A549 treated with Hydrocortisone at 1 μM for 4 hours (cell line): Measurements from ENCODE around the gene MAP3K6. TPM values are rescaled to one million over a fixed set of nuclear protein-coding genes. Genes with fewer than 3 reads are reported as not detected.

Experiments used
- total RNA-seq: library from RNA; stranded (reverse); fragments of 200-300 nt; extraction: Qiagen RNA extraction; gene quantifications from 5 replicates; pipeline ENCODE4 v1.2.3, GENCODE V29; 2022

Gene MAP3K6, protein sequence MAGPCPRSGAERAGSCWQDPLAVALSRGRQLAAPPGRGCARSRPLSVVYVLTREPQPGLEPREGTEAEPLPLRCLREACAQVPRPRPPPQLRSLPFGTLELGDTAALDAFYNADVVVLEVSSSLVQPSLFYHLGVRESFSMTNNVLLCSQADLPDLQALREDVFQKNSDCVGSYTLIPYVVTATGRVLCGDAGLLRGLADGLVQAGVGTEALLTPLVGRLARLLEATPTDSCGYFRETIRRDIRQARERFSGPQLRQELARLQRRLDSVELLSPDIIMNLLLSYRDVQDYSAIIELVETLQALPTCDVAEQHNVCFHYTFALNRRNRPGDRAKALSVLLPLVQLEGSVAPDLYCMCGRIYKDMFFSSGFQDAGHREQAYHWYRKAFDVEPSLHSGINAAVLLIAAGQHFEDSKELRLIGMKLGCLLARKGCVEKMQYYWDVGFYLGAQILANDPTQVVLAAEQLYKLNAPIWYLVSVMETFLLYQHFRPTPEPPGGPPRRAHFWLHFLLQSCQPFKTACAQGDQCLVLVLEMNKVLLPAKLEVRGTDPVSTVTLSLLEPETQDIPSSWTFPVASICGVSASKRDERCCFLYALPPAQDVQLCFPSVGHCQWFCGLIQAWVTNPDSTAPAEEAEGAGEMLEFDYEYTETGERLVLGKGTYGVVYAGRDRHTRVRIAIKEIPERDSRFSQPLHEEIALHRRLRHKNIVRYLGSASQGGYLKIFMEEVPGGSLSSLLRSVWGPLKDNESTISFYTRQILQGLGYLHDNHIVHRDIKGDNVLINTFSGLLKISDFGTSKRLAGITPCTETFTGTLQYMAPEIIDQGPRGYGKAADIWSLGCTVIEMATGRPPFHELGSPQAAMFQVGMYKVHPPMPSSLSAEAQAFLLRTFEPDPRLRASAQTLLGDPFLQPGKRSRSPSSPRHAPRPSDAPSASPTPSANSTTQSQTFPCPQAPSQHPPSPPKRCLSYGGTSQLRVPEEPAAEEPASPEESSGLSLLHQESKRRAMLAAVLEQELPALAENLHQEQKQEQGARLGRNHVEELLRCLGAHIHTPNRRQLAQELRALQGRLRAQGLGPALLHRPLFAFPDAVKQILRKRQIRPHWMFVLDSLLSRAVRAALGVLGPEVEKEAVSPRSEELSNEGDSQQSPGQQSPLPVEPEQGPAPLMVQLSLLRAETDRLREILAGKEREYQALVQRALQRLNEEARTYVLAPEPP (N-terminal part only)
- 12.7 to 19.2 TPM (median 16.2 TPM) in 5 replicates for total RNA-seq

GRCh38 chr1:27366411-27367159 is at the start of gene MAP3K6:
MAP3K6 (minus strand) TSS chr1:27366961; CDS start chr1:27366597, 364 bp downstream.

DNA sequence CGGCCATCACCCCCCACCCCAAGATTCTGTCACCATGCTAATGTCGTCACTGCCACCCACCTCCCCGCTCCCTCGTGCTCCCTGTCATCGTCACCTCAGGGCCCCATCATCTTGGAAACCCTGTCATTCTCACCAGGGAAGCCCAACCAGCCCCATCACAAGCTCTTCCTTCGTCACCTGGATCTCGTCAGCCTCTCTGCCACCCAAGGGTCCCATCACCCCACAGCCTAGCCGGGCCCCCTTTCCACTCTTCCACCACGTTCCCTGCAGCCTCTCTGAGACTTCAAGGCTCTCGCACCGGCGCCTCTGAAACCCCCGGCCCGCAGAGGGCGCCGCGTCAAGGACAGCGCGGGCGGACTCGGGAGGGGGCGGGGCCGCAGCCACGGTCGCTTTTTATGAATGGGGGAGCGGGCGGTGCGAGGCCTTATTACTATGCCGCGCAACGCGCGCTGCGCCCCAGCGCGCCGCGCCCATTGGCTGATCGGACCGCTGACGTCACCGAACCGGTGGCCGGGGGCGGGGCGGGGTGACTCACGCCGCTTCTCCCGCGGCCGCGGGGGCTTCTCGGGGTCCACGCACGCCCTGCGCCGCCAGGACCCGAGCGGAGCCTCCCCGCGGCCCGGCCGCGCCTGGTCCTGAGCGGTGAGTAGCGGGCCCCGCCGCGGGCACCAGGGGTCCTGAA is 25.5 kb upstream of the MAP3K6 start, which contains the start of gene GPR3:
Gene GPR3, plus strand, starts transcription at position 527 of the 682 bp plus-strand sequence. CDS start 1,177 bp downstream, outside the sequence.

GRCh38 chr1:27383039-27383605 is 16.4 kb upstream of the MAP3K6 start, which contains the start of gene CD164L2:
CD164L2 (minus strand) TSS chr1:27383333; CDS start chr1:27383239, 94 bp downstream.

DNA sequence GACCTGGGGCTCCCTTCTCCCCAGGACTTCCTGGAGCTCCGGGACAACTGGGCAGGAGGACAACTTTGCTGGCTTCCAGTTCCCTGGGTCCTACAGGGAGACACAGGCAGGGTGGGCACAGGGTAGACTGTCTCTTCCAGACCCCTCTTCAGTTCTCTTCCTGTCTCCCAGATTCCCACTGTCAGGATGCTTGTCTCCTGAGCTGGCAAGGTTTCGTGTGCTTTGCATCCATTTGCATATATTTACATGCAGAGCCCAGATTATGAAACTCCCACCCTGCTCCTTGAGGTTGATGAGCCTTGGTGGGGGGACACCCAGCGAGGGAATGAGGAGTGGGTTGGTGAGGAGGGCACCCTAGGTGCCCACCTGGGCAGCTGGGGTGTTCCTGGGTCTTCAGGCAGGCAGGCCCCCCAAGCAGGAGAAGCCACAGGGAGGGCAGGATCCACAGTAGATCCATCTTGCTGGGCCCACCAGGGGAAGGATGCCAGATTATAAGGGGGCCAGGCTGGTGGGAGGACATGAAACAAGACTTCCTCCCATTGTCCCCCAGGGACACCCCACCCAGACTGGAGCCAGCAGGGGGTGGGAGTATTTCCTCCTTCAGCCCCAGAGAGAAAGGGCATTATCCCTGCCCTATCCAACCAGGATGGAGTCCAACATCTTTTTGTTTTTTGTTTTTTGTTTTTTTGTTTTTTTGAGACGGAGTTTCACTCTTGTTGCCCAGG is 7.8 kb upstream of the MAP3K6 start, which contains the start of gene FCN3:
Gene FCN3, minus strand, starts transcription at position 463 of the 725 bp plus-strand sequence. Its CDS starts 6 bp downstream, at position 457.

DNA sequence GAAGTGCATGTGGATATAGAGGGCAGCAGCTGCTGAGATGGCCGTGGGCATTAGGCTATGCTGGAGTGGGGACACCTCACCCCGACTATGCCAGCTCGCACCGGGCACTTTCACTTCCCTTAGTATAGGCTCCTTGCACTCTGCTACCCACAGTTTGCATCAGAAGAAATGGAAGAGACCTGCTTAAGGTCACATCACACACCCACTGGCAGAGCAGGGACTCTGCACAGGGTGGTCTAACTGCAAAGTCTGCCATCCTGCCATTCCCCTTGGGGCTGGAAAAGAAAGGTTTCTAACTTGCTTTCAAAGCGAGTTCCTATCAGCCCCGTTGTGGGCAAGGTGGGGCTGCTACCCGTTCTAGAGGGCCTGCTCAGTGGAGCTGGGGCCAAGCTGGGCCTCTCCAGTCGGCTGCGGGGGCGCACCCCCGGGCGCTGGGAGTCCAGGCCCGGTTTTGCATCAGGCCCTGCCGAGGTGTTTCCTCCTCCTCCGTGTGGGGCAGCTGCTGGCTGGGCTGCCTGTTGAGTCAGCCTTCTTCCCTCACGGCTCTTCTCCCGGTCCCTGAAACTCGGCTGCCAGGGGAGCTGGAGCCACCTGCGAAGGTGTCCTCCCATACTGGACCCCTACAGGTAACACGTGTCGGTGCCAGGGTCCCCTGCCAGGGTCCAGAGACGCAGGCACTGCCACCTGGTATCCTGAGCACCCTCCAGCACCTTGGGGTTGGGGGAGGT is 25.1 kb downstream of the MAP3K6 start, which contains the start of gene SYTL1:
Gene SYTL1, plus strand, starts transcription at position 498 of the 728 bp plus-strand sequence. CDS start 3,313 bp downstream, outside the sequence.

DNA sequence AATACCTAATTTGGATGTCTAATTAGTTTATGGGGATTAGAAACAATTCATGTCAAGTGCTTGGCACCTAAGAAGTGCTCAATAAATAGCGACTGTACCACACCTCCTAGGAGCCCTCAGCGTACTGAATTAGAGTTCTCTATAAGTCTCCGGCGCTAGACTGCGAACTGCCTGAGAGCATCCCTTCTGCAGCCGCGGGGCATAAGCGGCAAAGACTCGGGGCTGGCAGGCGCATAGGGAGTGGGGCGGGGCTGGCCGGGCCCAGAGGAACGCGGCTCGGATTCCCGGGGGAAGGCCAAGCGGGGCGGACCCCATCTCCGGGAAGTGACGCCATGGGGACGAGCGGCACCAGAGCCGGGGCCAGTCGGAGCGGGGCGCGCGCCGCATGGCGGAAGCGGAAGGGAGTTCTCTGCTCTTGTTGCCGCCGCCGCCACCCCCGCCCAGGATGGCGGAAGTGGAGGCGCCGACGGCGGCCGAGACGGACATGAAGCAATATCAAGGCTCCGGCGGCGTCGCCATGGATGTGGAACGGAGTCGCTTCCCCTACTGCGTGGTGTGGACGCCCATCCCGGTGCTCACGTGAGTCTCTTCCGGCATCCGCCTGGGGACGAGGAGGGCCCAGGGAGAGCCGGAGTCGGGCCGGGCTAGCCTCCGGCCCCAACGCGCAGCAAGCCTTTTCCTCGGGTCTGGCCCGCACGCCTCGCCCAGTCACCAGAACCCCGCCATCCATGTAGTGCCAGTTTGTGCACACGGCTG is 44.8 kb downstream of the MAP3K6 start, which contains the start of gene TMEM222:
Gene TMEM222, plus strand, starts transcription at position 351 of the 756 bp plus-strand sequence. Its CDS starts 35 bp downstream, at position 386.

Other genes starting within 250 kb of the MAP3K6 start
- 14.8 to 19.5 TPM (median 17.2 TPM) in 5 replicates for gene SLC9A1, start 211.8 kb downstream of the MAP3K6 start, total RNA-seq
- 6.3 to 8.0 TPM (median 7.3 TPM) in 5 replicates for gene WDTC1, start 132.3 kb downstream of the MAP3K6 start, total RNA-seq
- 41.7 to 51.8 TPM (median 46.5 TPM) in 5 replicates for gene TMEM222, start 44.8 kb downstream of the MAP3K6 start, total RNA-seq
- 0.26 to 0.56 TPM (median 0.51 TPM) in 5 replicates for gene SYTL1, start 24.9 kb downstream of the MAP3K6 start, total RNA-seq
- gene FCN3, start 7.9 kb upstream of the MAP3K6 start, total RNA-seq: not detected in 5 replicates
- gene CD164L2, start 16.4 kb upstream of the MAP3K6 start, total RNA-seq: not detected in 5 replicates
- 1.3 to 1.8 TPM (median 1.7 TPM) in 5 replicates for gene GPR3, start 25.7 kb upstream of the MAP3K6 start, total RNA-seq
- 46.8 to 64.9 TPM (median 56.1 TPM) in 5 replicates for gene WASF2, start 123.2 kb upstream of the MAP3K6 start, total RNA-seq
- 18.0 to 27.0 TPM (median 26.3 TPM) in 5 replicates for gene AHDC1, start 237.2 kb upstream of the MAP3K6 start, total RNA-seq